Esophagus muscularis mucosa (tissue), 4 donors: ENCODE results near the gene ARHGAP15. TPM values are rescaled to one million over a fixed set of nuclear protein-coding genes. Genes with fewer than 3 reads are reported as not detected.

Experiments used
- DNase-seq: peaks from one replicate; pipeline ENCODE4 v3.0.0-alpha.2; 2017; ENCODE audit errors: extremely low spot score
- H3K27ac ChIP-seq, 4 donors: fragments of 200-600 bp; sonication (generic); replicated peaks in 1 of 4; 1 replicate in 3 of 4; 2 replicates in 1 of 4; pipeline ENCODE4 v1.5.1; 2016 to 2019; ENCODE audit warnings: mild to moderate bottlenecking in 1 of 4
- H3K27me3 ChIP-seq, 4 donors: fragments of 200-600 bp; sonication (generic); one replicate each; pipeline versions ENCODE4 v1.5.1 to v1.6.0; 2016 to 2019
- H3K36me3 ChIP-seq, 4 donors: fragments of 200-600 bp; sonication (generic); one replicate each; pipeline ENCODE4 v1.5.1; 2016 to 2019
- H3K4me1 ChIP-seq, 4 donors: fragments of 200-600 bp; sonication (generic); one replicate each; pipeline ENCODE4 v1.5.1; 2016 to 2019
- H3K4me3 ChIP-seq, 4 donors: fragments of 200-600 bp; sonication (generic); 1 replicate in 2 of 4; 2 replicates in 2 of 4; pipeline ENCODE4 v1.5.1; 2016 to 2019; ENCODE audit warnings: mild to moderate bottlenecking in 4 of 4, moderate library complexity in 1 of 4
- H3K9me3 ChIP-seq, 4 donors: fragments of 200-600 bp; sonication (generic); 1 replicate in 3 of 4; 2 replicates in 1 of 4; pipeline ENCODE4 v1.5.1; 2016 to 2019
- CTCF ChIP-seq, 3 experiments: fragments of 200-600 bp in 2 of 3; fragments of 450-650 bp in 1 of 3; sonication (generic) in 2 of 3; IDR thresholded peaks; one replicate each; pipeline ENCODE4 v1.5.1; 2017 to 2019; ENCODE audit warnings: antibody characterized with exemption in 3 of 3, mild to moderate bottlenecking in 2 of 3, moderate library complexity in 1 of 3
- EP300 ChIP-seq: sonication (generic); formaldehyde crosslinking; IDR thresholded peaks from one replicate; pipeline ENCODE4 v1.6.1; 2017; ENCODE audit warnings: antibody characterized with exemption
- POLR2A ChIP-seq: fragments of 450-650 bp; IDR thresholded peaks from one replicate; pipeline ENCODE4 v1.6.1; 2017; ENCODE audit warnings: antibody characterized with exemption, moderate library complexity, mild to moderate bottlenecking, low read depth
- POLR2AphosphoS5 ChIP-seq, 2 donors: sonication (generic); formaldehyde crosslinking; IDR thresholded peaks; one replicate each; pipeline ENCODE4 v1.6.1; 2017; ENCODE audit warnings: antibody characterized with exemption in 2 of 2
- WGBS: methylation state at CpG from one replicate; pipeline ENCODE4 v1.1.5; 2018; 5-methylcytosine and 5-hydroxymethylcytosine counted together
- intact Hi-C: fragments of 100-400 bp; cut with DNase I; formaldehyde crosslinking; loops from one replicate; pipeline ENCODE4 v1.15.1; 2023
- total RNA-seq, 4 donors: library from RNA; depleted of rRNA; stranded (reverse); fragments of >200 nt; gene quantifications; one replicate each; pipeline versions ENCODE4 v1.1.0 to v1.2.1, GENCODE V29; 2016

Gene ARHGAP15
- total RNA-seq, 4 donors from 2014 or later: 5.4 to 13.3 (median 7.1) TPM

DNA sequence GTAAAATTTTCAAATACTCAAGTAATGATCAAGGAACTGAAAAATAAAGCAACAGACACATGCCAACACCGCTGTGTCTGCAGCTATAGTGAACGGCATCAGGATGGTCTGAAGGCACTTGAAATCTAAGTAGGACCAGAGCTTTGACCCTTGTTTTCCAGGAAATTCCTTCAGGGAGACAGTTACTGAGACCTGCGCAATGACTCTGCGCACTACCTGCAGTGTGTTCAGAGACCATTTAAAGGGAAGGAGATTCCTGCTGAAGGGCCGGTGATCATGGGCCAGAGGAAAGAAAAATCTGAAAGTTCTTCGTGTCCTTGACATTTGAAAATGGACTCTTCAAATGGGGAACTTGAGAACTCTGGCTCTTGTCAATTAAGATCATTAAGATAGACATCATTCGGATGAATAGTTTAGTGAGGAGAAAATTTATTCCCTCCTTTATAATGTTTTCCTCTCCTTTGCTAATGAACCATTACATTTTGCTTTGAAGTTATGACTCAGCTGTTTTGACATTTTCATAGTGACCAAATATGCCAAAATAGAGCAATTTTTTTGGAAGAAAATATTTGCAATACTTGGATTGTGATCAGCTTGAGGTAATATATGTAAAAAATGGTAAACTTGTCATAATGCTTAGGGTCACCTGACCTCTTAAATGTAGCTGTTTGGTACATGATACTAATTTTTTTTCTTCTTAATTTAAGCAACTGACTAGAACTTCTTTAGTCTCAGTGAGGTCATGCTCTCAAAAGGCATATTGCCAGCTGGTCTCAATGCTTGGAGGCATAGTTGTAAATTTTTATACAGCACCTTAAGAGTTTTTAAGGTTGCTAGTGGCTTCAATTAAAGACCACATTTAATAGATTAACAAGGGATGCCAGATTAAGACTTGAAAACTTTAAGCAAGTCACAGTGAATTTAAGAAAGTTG is 329.3 kb downstream of the ARHGAP15 start:
- peaks cover 0 to 3% (median 0%) of the 10 kb centered on the region in 4 donors for H3K9me3 ChIP-seq
- H3K4me1 ChIP-seq: no peaks in the 10 kb centered on the region
- no peak for DNase-seq
- H3K4me3 ChIP-seq: no peak overlapping the region
- no peak for TF ChIP-seq POLR2A
- no peaks in the 10 kb centered on the region for H3K36me3 ChIP-seq
- 95% methylated on average over 7 of the region's 7 CpGs for WGBS
- no peaks in the 10 kb centered on the region for H3K27me3 ChIP-seq
- intact Hi-C loops: no loop called here
- H3K27ac ChIP-seq: no peak overlapping the region

DNA sequence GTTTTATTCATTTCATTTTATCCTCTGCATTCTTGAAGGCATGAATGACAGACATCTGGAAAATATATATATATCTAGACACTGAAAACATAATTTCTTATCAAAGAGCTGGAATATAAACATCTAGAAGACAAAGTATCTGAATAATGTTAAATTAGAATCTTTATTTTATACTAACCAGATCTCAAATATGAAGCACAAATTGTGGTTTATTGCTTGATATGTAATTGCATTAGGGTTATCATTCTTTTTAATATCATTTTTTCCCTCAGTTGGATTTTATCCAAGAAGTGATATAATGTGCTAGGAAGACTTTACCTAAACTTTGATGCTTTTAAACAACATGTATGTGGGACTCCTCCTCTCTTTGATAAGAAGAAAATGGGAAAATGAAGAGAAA is 331.2 kb downstream of the ARHGAP15 start:
- Histone ChIP-seq H3K4me1 (no peaks in the 10 kb centered on the region), H3K4me3 (no peak overlapping the region), H3K27ac (no peak overlapping the region), H3K9me3 (peaks cover 0 to 3% (median 0%) of the 10 kb centered on the region in 4 donors), H3K27me3 (no peaks in the 10 kb centered on the region), H3K36me3 (no peaks in the 10 kb centered on the region)
- DNase-seq: no peak
- TF ChIP-seq EP300: no peak
- no peak for TF ChIP-seq POLR2A
- no peak for TF ChIP-seq CTCF (IDR thresholded peaks at IDR 0.05)
- no peak for TF ChIP-seq POLR2AphosphoS5 (IDR thresholded peaks at IDR 0.05)
- intact Hi-C loops: no loop called here

DNA sequence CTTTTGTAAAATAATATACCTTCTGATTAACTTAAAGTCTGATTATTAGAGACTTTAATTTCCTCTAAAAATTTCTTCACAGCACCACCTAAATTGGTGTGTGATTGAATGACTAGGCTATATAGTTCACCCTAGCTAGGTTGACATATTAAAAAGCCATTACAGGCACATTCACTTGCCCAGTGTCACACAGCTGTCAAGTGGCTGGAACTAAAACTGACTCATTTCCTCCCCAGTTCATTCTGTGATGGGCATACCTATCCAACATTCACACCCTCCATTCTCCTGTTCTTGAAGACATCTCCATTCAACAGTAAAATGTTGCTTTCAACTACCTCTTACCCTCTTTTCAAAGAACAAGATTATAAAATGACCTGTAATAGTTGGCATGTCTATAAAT is 334.5 kb downstream of the ARHGAP15 start:
- Histone ChIP-seq H3K9me3 (no peaks in the 10 kb centered on the region), H3K4me3 (no peak overlapping the region), H3K36me3 (no peaks in the 10 kb centered on the region), H3K4me1 (no peaks in the 10 kb centered on the region), H3K27me3 (no peaks in the 10 kb centered on the region), H3K27ac (no peak overlapping the region)
- TF ChIP-seq POLR2A (no peak), EP300 (no peak), CTCF (IDR thresholded peaks at IDR 0.05) (no peak), POLR2AphosphoS5 (IDR thresholded peaks at IDR 0.05) (no peak)
- DNase-seq: no peak
- intact Hi-C loops: no loop called here

DNA sequence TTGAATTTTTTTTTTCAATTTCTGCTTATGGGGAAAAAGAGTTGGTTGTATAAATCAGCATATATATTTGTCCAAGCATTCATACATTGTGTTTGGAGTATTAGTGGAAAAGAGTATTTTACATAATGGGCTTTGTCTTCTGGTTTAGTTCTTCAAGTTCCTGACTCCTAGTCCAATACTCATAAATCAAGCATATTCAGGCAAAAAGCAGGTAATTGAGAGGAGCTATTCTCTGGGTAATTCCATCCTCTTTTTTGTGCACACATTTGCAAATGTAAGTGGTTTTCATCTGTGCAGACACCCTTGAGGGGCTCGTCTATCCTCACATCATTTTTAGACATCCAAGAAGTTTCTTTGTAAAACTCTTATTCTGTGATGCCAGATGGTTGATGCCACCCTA is 337.2 kb downstream of the ARHGAP15 start:
- Histone ChIP-seq H3K27me3 (no peaks in the 10 kb centered on the region), H3K27ac (no peak overlapping the region)
- 87% methylated on average over 1 of the region's 1 CpG for whole genome bisulfite sequencing

GRCh38 chr2:143467011-143467410 is 337.8 kb downstream of the ARHGAP15 start:
- H3K27me3 ChIP-seq: no peaks in the 10 kb centered on the region
- no peaks in the 10 kb centered on the region for H3K4me1 ChIP-seq
- DNase-seq: no peak
- no peaks in the 10 kb centered on the region for H3K9me3 ChIP-seq
- no peak overlapping the region for H3K27ac ChIP-seq
- intact Hi-C loops: no loop called here
- TF ChIP-seq POLR2A (no peak), POLR2AphosphoS5 (IDR thresholded peaks at IDR 0.05) (no peak)
- WGBS: 94% methylated on average over 3 of the region's 3 CpGs
- no peak overlapping the region for H3K4me3 ChIP-seq
- no peaks in the 10 kb centered on the region for H3K36me3 ChIP-seq

More for the DNA sequence above, 337.2 kb downstream of the ARHGAP15 start:
- no peak for DNase-seq
- no peak overlapping the region for H3K4me3 ChIP-seq
- TF ChIP-seq POLR2A (no peak), EP300 (no peak), CTCF (IDR thresholded peaks at IDR 0.05) (no peak), POLR2AphosphoS5 (IDR thresholded peaks at IDR 0.05) (no peak)
- intact Hi-C loops: no loop called here
- H3K36me3 ChIP-seq: no peaks in the 10 kb centered on the region
- H3K9me3 ChIP-seq: no peaks in the 10 kb centered on the region
- no peaks in the 10 kb centered on the region for H3K4me1 ChIP-seq
